HL-60 (cell line): ENCODE data around the gene CPT1C.

ENCODE experiments used
- DNase-seq, 2 experiments: peaks; one replicate each; pipeline ENCODE4 v3.0.0-alpha.2; 2010 to 2020; ENCODE audit warnings: low read depth in 1 of 2, low spot score in 1 of 2
- H3K27ac ChIP-seq: fragments of 250-450 bp; sonication (Bioruptor Pico); replicated peaks from 2 replicates; pipeline ENCODE4 v1.5.1; 2020; ENCODE audit warnings: mild to moderate bottlenecking, moderate library complexity
- H3K27me3 ChIP-seq: fragments of 250-450 bp; sonication (Bioruptor Pico); 2 replicates; pipeline ENCODE4 v1.5.1; 2021; ENCODE audit warnings: mild to moderate bottlenecking, moderate library complexity; ENCODE audit not compliant: insufficient read depth, poor library complexity, severe bottlenecking
- H3K4me3 ChIP-seq: replicated peaks from 2 replicates; pipeline ENCODE4 v1.5.1; 2011; ENCODE audit warnings: mild to moderate bottlenecking, control low read depth, low read length; ENCODE audit not compliant: insufficient read depth
- GABPA ChIP-seq: IDR thresholded peaks from 2 replicates; pipeline ENCODE4 v1.6.1; 2012; ENCODE audit warnings: low read depth
- POLR2AphosphoS5 ChIP-seq: IDR thresholded peaks from 2 replicates; pipeline ENCODE4 v1.6.1; 2012; ENCODE audit warnings: low read depth
- SPI1 ChIP-seq: IDR thresholded peaks from 2 replicates; pipeline ENCODE4 v1.6.1; 2012; ENCODE audit warnings: low read depth, mild to moderate bottlenecking, borderline replicate concordance
- TF ChIP-seq, protein P1 (sequence below): IDR thresholded peaks from 2 replicates; pipeline ENCODE4 v1.6.1; 2012; ENCODE audit warnings: low read depth; ENCODE audit not compliant: insufficient replicate concordance
- TF ChIP-seq, protein P2 (sequence below): IDR thresholded peaks from one replicate; pipeline ENCODE4 v1.5.1; 2011; ENCODE audit warnings: low read length, control low read depth, inconsistent platforms; ENCODE audit not compliant: insufficient read depth

The CPT1C gene

DNA sequence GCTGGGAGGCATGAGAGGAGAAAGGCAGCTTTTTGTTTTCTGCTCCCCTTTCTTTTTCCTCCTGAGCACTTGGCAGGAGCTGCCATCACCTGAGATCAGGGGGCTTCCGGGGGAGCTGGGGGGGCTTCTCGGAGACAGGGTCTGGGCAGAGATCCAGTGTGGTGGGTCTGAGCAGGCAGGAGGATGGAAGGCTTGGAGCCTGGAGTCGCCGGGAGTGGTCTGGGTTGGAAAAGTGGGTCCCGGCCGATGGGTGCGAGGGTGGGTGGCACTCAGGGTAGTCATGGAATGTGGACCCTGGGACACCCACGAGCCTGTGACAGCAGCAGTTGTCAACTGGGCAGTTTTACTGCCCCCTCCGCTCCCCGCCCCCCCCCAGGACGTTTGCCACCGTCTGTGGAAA is 3.8 kb upstream of the CPT1C start:
- Histone ChIP-seq H3K27me3 (no peaks in the 10 kb centered on the region), H3K4me3 (no peak overlapping the region), H3K27ac (no peak overlapping the region)
- TF ChIP-seq, protein P1, sequence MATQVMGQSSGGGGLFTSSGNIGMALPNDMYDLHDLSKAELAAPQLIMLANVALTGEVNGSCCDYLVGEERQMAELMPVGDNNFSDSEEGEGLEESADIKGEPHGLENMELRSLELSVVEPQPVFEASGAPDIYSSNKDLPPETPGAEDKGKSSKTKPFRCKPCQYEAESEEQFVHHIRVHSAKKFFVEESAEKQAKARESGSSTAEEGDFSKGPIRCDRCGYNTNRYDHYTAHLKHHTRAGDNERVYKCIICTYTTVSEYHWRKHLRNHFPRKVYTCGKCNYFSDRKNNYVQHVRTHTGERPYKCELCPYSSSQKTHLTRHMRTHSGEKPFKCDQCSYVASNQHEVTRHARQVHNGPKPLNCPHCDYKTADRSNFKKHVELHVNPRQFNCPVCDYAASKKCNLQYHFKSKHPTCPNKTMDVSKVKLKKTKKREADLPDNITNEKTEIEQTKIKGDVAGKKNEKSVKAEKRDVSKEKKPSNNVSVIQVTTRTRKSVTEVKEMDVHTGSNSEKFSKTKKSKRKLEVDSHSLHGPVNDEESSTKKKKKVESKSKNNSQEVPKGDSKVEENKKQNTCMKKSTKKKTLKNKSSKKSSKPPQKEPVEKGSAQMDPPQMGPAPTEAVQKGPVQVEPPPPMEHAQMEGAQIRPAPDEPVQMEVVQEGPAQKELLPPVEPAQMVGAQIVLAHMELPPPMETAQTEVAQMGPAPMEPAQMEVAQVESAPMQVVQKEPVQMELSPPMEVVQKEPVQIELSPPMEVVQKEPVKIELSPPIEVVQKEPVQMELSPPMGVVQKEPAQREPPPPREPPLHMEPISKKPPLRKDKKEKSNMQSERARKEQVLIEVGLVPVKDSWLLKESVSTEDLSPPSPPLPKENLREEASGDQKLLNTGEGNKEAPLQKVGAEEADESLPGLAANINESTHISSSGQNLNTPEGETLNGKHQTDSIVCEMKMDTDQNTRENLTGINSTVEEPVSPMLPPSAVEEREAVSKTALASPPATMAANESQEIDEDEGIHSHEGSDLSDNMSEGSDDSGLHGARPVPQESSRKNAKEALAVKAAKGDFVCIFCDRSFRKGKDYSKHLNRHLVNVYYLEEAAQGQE: no peak
- TF ChIP-seq, protein P2, sequence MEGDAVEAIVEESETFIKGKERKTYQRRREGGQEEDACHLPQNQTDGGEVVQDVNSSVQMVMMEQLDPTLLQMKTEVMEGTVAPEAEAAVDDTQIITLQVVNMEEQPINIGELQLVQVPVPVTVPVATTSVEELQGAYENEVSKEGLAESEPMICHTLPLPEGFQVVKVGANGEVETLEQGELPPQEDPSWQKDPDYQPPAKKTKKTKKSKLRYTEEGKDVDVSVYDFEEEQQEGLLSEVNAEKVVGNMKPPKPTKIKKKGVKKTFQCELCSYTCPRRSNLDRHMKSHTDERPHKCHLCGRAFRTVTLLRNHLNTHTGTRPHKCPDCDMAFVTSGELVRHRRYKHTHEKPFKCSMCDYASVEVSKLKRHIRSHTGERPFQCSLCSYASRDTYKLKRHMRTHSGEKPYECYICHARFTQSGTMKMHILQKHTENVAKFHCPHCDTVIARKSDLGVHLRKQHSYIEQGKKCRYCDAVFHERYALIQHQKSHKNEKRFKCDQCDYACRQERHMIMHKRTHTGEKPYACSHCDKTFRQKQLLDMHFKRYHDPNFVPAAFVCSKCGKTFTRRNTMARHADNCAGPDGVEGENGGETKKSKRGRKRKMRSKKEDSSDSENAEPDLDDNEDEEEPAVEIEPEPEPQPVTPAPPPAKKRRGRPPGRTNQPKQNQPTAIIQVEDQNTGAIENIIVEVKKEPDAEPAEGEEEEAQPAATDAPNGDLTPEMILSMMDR: no peak
- TF ChIP-seq SPI1 (no peak), GABPA (no peak), POLR2AphosphoS5 (no peak)
- DNase-seq: no peak

DNA sequence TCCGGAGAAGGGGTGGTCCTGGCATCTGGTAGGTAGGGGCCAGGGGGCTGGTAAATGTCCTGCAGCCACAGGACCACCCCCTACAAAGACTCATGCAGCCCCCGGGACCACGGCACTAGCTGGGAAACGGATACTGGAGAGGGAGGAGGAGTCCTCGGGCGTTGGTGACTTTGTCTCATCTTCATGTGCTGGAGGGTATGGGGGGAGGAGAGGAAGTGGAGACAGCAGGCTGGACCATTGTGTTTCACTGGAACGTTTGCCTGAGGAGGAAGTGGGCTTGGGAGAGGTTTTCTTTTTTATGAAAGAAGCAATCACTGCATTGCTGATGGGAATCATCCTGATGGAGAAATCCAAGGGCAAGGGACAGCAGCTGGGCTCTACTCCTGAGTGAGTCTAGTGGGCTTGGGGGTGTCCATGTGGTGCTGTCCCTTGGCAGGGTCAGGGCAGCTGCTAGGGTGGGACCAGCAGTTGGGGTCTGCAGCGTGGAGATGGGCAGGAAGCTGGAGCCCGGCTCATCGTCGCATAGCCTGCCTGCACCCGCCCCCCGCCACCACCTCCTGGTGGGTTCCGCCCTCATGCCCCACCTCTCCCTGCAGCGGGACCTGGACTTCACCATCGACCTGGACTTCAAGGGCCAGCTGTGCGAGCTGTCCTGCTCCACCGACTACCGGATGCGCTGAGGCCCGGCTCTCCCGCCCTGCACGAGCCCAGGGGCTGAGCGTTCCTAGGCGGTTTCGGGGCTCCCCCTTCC is 3.2 kb upstream of the CPT1C start:
- Histone ChIP-seq H3K4me3 (no peak overlapping the region), H3K27me3 (no peaks in the 10 kb centered on the region), H3K27ac (no peak overlapping the region)
- peak in 1 of 2 experiments; percentile 55 for DNase-seq
- TF ChIP-seq, protein P1: no peak
- peak; percentile 88 for TF ChIP-seq SPI1
- TF ChIP-seq POLR2AphosphoS5: peak; percentile 8; the same call in 1 of the 2 replicates
- no peak for TF ChIP-seq GABPA

DNA sequence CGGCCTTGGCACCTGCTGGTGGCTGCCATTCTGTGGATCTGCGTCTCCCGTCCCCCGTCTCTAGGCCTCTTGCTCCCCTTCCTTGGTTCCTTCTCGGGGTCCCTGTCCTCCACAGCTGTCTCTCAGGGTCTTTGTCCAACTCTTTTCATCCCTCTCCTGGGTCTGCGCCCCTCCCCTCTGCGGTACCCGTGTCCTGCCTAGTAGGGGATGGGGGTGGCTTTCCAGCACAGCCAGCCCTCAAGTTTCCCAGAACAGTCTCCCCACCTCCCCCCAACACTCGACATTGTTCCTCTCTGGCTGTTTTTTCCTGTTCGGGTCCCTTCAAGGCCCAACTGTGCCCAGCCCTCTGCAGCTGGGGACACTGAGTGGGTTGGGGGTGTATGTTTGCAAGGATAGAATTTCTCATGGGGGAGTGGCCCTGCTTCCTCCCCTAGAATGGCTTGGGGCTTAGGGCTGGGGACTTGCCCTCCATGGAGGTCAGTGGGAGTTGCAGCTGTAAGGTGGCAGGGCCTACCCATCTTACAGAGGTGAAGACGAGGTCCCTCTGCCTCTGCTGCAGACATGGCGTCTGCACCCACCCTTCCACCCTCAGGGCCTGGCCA is 2.3 kb upstream of the CPT1C start:
- no peak overlapping the region for H3K4me3 ChIP-seq
- no peaks in the 10 kb centered on the region for H3K27me3 ChIP-seq
- DNase-seq: no peak
- no peak for TF ChIP-seq SPI1
- TF ChIP-seq POLR2AphosphoS5: no peak; the same call in 1 of the 2 replicates
- no peak for TF ChIP-seq GABPA
- TF ChIP-seq, protein P1: no peak
- TF ChIP-seq, protein P2: no peak
- no peak overlapping the region for H3K27ac ChIP-seq
